ENCODE measurements around the gene PPARD.

DNA sequence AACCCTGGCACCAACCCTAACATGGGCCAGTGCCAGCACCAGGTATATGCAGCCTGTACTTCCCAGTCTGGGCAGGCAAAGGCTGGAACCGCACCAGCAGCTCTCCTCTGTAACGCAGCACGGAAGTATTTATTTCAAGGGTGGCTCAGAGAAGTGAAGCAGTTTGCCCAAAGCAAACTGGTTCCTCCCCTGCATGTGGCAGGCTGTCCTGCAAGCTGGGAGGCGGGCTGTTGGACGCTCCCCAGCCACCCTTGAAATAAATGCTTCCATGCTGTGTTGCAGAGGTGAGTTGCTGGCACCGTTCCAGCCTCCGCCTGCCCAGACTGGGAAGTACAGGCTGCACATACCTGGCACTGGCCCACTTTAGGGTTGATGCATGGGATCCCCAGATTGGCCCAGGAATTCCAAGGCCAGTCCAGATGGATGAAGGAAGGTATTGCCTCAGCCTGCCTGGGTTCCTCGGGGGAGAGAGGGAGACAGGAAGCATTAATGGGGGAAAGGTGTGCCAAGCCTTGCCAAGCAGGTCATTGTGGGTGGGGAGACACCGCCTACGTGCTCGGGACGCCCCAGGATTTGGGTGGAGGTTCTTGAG is 49.8 kb downstream of the PPARD start:
- TF ChIP-seq EZH2phosphoT487 (IDR thresholded peaks at IDR 0.05; ENCODE audit: borderline replicate concordance): no peak
- TF ChIP-seq, protein P1, sequence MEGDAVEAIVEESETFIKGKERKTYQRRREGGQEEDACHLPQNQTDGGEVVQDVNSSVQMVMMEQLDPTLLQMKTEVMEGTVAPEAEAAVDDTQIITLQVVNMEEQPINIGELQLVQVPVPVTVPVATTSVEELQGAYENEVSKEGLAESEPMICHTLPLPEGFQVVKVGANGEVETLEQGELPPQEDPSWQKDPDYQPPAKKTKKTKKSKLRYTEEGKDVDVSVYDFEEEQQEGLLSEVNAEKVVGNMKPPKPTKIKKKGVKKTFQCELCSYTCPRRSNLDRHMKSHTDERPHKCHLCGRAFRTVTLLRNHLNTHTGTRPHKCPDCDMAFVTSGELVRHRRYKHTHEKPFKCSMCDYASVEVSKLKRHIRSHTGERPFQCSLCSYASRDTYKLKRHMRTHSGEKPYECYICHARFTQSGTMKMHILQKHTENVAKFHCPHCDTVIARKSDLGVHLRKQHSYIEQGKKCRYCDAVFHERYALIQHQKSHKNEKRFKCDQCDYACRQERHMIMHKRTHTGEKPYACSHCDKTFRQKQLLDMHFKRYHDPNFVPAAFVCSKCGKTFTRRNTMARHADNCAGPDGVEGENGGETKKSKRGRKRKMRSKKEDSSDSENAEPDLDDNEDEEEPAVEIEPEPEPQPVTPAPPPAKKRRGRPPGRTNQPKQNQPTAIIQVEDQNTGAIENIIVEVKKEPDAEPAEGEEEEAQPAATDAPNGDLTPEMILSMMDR (conservative IDR thresholded peaks at IDR 0.05; ENCODE audit: low read length): no peak
